ENCODE measurements around the gene B4GALT2.

The B4GALT2 gene

GRCh38 chr1:44012404-44012803 is 33.4 kb downstream of the B4GALT2 start:
- DNase-seq, result no peak

GRCh38 chr1:44012941-44013609 is 34.1 kb downstream of the B4GALT2 start:
- no peak for DNase-seq

- DNase-seq, result no peak
Observed at GRCh38 chr1:44013949-44014348, 34.9 kb downstream of the B4GALT2 start.

GRCh38 chr1:44014365-44015104 is 35.5 kb downstream of the B4GALT2 start:
- no peak for DNase-seq

- DNase-seq, result no peak
Observed at GRCh38 chr1:44015206-44015605, 36.2 kb downstream of the B4GALT2 start.

- no peak for DNase-seq
Observed at GRCh38 chr1:44016041-44016889, 37.3 kb downstream of the B4GALT2 start.

- no peak for DNase-seq
Observed at GRCh38 chr1:44016890-44017400, 37.9 kb downstream of the B4GALT2 start.

- no peak for DNase-seq
Observed at GRCh38 chr1:44019466-44019948, 40.5 kb downstream of the B4GALT2 start.

- DNase-seq, result no peak
Observed at GRCh38 chr1:44020464-44020863, 41.5 kb downstream of the B4GALT2 start.

- DNase-seq, result no peak
Observed at GRCh38 chr1:44021156-44021555, 42.1 kb downstream of the B4GALT2 start.

- no peak for DNase-seq
Observed at GRCh38 chr1:44021581-44022321, 42.7 kb downstream of the B4GALT2 start.

- DNase-seq, result no peak
Observed at GRCh38 chr1:44024031-44024902, 45.3 kb downstream of the B4GALT2 start.

GRCh38 chr1:44024903-44025525 is 46.0 kb downstream of the B4GALT2 start:
- no peak for DNase-seq

GRCh38 chr1:44025816-44026215 is 46.8 kb downstream of the B4GALT2 start:
- no peak for DNase-seq

GRCh38 chr1:44027320-44027719 is 48.3 kb downstream of the B4GALT2 start:
- DNase-seq, result no peak

- DNase-seq, result no peak
Observed at GRCh38 chr1:44029260-44029910, 50.4 kb downstream of the B4GALT2 start.

GRCh38 chr1:44029911-44030604 is 51.0 kb downstream of the B4GALT2 start:
- peak; percentile 75 for DNase-seq

GRCh38 chr1:44030605-44031251 is 51.7 kb downstream of the B4GALT2 start:
- DNase-seq, result peak; percentile 19
